ENCODE data around the gene PCDHGB3.

DNA sequence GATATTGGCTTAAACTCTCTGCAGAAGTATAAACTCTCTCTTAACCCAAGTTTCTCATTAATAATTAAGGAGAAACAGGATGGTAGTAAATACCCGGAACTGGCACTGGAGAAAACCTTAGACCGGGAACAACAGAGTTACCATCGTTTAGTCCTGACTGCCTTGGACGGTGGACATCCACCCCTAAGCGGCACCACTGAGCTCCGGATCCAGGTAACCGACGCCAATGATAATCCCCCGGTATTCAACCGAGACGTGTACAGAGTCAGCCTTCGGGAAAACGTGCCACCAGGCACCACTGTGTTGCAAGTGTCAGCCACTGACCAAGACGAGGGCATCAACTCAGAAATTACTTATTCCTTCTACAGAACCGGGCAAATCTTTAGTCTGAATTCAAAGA lies 28.6 kb downstream of the PCDHGB3 start:
- TF ChIP-seq ARNT (IDR thresholded peaks at IDR 0.05) (no peak), CTBP1 (IDR thresholded peaks at IDR 0.05; ENCODE audit: borderline replicate concordance) (no peak), BHLHE40 (IDR thresholded peaks at IDR 0.05; ENCODE audit: borderline replicate concordance) (no peak), SP1 (IDR thresholded peaks at IDR 0.05) (no peak), ELF4 (IDR thresholded peaks at IDR 0.05) (no peak), FOXA1 (IDR thresholded peaks at IDR 0.05) (no peak), FOXK2 (IDR thresholded peaks at IDR 0.05) (no peak), NFRKB (IDR thresholded peaks at IDR 0.05) (no peak)

All from HEK293T (cell line).